GM21723 (cell line): ENCODE measurements around the gene CACNB1.

Experiments
- ATAC-seq: cut with Tn5 transposase; IDR thresholded peaks from one replicate; pipeline ENCODE4 v1.9.1; 2021; ENCODE audit warnings: mild to moderate bottlenecking, moderate library complexity; ENCODE audit not compliant: unreplicated experiment

The CACNB1 gene

GRCh38 chr17:39204245-39204644 lies 6.8 kb upstream of the CACNB1 start:
- ATAC-seq = no peak

DNA sequence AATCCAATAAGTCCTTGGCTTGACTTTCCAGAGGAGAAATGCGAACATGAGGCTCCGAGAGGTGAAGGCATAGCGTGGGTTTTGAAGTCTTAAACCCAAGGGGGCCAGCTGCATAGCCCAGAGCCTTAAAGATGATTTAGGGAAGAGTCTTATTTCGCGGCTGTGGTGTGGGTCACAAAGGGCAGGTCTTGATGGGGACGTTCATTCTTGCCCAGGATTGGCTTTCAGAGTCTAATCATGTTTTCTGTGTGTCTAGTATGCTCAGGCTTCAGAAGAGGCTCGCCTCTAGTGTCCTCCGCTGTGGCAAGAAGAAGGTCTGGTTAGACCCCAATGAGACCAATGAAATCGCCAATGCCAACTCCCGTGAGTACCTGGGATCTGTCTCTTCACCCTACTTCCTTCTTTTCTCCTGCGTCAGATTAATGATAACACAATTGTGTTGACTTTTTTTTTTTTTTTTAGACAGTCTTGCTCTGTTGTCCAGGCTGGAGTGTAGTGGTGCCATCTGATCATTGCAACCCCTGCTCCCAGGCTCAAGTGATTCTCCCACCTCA lies 3.6 kb upstream of the CACNB1 start:
- ATAC-seq = no peak

DNA sequence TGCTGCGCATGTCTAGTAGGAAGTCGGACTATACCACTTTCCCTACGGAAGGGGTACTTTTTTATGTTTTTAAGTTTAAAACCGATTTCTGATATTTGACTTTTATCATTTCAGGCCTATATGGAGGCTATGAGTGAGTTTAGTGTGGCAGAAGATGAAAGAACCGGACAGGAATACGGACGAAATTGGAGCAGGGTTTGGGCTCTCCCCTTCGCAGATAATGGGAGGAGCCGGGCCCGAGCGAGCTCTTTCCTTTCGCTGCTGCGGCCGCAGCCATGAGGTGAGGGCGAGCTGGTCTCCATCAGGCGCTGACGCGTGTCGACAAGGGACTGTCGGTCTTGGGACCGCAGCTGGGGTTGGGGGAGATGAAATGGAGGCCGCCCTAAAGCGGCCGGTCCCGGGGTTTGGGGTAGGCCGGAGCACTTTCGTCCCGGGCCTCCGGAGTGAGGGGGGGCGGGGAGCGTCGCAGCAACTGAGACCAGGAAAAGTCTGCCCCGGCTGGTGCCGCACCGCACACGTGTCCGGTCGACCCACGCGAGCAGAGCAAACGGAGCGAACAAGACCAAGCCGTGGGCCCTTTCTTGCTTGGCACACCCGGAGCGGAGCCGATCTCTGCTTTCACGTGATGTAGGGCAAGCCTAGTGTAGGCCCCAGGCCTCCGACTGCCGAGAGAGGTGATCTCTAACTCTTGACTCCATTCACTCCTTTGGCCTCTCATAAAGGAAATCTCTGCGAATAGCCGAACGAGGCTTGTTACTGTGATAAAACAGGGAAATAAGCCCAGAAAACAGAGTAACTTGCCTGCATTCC lies 2.8 kb upstream of the CACNB1 start, which contains the start of gene RPL19:
RPL19 (plus strand) TSS at position 214 of the 810 bp plus-strand sequence; CDS start at position 276, 62 bp downstream.
- ATAC-seq = peak; percentile 58

- peak; percentile 51 for ATAC-seq
Observed at GRCh38 chr17:39199820-39200069, 2.3 kb upstream of the CACNB1 start.

GRCh38 chr17:39198186-39198566 lies 707 bp upstream of the CACNB1 start:
- ATAC-seq = no peak

DNA sequence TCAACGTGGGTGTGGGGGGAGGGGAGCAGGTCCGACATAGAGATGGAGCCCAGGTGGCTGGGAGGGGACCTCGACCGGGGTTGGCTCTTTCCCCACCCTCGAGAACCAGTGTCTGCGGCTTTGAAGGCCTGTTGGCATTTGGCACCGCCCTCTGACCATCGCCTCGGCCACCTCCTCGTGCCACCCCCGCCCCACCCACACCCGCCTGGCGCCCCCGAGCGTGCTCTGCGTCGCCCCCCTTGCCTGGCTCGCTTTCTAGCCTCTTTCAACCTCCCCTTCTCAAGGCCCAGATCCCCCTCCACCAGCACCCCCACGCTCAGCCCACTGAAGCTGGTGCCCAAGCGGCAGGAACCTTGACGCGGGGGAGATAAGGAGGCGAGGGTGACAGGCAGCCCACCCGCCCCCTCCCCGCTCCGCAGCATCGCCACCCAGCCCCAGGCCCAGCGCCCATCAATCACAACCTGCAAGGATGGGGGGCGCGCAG lies 619 bp downstream of the CACNB1 start:
- ATAC-seq = no peak

DNA sequence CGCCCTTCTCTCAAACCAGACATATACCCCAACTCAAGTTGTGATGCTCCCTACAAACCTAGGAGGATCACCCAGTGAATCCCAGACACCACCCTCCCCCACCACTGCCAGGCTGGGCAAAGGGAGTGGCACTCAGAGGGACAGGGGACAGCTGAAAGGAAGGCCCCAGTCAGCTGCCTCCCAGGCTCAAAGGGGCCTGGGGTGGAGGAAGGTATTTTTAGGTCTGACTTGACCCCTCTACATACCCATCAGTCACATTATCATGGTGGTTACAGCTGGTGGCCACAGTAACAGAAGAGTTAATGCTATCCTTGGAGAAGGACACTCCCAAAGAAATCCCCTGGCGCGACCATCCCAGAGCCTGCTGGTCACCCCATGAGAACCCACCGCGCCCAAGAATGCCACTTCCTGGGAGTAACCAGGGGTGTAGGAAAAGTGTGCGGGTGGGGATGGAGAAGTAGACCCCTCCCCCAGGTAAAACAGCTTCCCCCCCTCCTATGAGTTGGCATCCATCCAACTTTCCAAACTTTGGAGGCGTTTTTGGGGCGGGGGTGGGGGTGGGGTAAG lies 1.1 kb downstream of the CACNB1 start:
- ATAC-seq = no peak

DNA sequence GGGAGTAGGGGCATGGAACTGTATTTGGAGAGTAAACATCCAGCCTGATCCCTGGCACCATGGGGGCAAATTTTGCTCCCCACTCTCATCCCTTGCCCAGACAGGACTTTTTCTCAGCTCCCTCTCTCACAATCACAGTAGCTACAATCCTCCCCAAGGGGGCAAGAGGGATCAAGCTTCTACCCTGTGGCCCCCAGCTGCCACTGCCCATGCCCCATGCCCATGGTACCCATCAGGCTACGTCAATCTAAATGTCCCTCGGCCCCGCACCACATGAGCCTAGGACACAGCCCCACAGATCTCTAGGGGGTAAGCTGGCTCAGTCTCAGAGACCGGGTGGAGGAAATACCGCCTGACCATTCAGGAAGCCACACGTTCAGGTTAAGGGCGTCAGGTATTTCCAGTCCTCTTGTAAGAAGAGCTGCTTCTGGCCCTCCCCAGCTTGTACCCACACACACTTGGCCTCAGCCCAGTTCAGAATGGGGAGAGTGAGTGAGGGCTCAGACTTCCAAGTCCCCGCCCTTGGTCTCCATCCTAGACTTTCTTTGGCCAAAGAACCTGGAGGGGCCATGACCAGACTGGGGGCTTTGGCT lies 1.8 kb downstream of the CACNB1 start:
- ATAC-seq = no peak

DNA sequence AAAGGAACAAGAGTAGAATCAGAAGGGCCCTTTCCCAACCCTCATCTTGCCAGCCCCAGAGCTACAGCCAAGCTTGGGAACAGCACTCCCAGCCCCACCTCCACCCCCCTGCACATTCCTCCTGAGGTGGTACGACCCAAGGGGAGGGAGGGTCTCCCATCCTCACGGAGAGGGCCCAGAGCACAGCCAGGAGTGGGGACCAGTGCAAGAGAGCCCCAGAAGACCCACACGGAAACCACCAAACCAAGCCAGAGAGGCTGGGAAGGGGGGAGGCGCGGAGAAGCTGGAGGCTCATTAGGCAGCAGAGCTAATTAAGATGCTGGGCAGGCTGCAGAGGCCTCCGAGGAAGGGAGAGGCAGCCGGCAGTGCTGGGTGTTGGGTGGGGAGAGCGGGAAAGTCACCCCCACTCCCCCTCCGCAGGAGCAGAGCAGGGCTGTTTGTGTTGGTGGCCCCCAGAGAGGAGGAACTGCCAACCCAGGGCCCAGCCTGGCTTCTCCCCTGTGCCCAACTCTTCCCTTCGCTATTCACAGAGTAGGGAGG lies 2.4 kb downstream of the CACNB1 start:
- no peak for ATAC-seq

DNA sequence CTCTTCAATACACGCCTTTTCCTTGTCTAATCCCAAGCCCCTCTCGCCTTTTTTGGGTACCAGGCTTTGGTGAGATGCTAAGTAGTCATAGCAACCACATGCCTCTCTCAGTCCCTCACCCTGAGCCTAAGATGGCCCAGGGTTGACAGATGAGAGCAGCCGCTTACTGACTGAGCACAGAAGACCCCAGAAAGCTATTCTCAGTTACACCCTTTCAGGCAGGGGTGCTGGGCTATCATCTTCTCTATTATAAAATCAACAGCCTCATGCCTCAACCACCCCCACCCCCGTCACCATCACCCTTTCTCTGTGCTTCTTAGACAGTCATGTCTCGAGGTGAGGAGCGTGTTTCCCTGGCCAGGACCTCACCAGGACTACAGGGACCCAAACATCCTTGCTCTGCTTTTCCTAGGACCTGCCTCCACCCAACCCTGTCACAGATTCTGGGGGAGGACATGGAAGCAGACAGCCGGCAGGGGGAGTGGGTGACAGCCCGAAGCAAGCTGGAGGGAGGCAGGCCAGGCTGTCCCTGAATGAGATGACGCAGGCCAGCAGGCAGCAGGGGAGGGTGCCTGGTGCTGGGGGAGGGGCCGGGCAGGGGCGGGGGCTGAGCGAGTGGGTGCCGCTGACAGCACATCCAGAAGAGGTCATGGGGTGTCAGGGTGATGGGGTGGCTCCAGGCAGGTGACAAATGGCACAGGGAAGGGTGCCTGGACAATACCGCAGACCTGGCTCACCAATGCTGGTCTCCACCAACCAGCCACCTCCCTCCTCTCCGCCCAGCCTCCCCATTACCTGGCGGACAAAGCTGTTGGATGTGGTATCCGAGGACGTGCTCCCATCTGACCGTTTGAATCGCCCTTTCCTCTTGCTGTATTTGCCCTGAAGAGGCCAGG lies 3.1 kb downstream of the CACNB1 start:
- no peak for ATAC-seq

- ATAC-seq = no peak
Observed at GRCh38 chr17:39193346-39193745, 4.1 kb downstream of the CACNB1 start.

GRCh38 chr17:39192901-39193300 lies 4.6 kb downstream of the CACNB1 start:
- ATAC-seq = no peak

- no peak for ATAC-seq
Observed at GRCh38 chr17:39191750-39192510, 5.5 kb downstream of the CACNB1 start.

- ATAC-seq = no peak
Observed at GRCh38 chr17:39187152-39187830, 10.2 kb downstream of the CACNB1 start.

- no peak for ATAC-seq
Observed at GRCh38 chr17:39186481-39187002, 10.9 kb downstream of the CACNB1 start.

DNA sequence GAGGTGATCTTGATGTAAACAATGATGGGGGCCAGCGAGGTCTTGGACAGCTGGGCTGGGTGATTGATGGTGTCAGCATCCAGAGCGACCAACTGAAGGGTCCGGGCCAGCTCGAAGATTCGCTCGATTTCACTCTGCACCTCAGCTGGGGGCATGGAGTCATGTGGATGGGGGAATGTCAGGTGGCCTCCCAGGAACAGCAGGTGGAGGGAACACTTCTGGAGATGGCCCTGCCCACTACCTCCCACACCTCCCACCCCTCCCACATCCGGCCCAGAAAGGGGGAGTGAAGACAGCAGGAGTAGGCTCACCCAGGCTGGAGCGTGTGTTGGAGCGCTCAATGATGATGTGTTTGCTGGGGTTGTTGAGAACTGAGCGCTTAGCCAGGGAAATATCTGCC lies 13.7 kb downstream of the CACNB1 start:
- no peak for ATAC-seq

GRCh38 chr17:39183045-39183444 lies 14.4 kb downstream of the CACNB1 start:
- no peak for ATAC-seq

- no peak for ATAC-seq
Observed at GRCh38 chr17:39181303-39181702, 16.2 kb downstream of the CACNB1 start.

DNA sequence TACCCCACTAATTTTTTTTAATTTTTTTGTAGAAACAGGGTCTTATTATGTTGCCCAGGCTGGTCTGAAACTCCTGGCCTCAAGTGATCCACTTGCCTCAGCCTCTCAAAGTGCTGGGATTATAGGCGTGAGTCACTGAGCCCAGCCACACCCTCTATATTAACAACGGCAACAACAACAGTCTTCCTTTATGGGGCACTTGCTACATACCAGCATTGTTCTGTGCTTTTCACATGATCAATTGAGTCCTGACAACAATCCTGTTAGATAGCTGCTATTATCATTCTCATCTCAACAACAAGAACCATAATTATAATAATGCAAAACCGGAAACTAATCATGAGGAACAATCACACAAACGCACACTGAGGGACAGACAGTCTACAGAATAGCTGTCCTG lies 18.9 kb downstream of the CACNB1 start:
- no peak for ATAC-seq
